Adrenal gland (tissue), 5 donors: ENCODE measurements around the gene BABAM2.

Experiments
- CTCF ChIP-seq, 6 experiments: fragments of 450-650 bp in 4 of 6; fragments of 200-600 bp in 2 of 6; sonication (generic) in 1 of 6; IDR thresholded peaks; 1 replicate in 5 of 6; 2 replicates in 1 of 6; pipeline versions ENCODE4 v1.5.1 to v1.8.0; 2016 to 2021; ENCODE audit warnings: antibody characterized with exemption in 6 of 6, mild to moderate bottlenecking in 2 of 6, moderate library complexity in 1 of 6
- POLR2A ChIP-seq, 2 donors: fragments of 450-650 bp; IDR thresholded peaks; one replicate each; pipeline ENCODE4 v1.6.1; 2017; ENCODE audit warnings: antibody characterized with exemption in 2 of 2, mild to moderate bottlenecking in 2 of 2, moderate library complexity in 1 of 2
- donor health status: DM: no; HTN: no; CAD: no.

DNA sequence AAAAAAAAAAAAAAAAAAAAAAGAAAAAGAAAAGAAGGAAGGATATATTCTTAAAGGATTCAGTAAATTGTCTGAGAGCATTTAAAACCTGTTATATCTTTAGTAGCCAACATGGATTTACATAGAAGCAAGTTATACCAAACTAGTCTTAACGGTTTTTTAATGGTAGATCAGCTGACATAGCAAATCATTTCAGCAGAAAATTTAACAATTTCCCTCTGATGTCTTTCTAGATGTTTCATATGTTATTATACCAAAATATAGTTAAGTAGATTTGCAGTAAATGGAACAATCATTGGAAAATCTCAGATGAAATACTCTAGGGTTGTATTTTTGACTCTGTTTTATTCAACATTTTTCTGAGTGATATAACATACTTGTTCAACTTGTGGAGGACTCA is 72.9 kb downstream of the BABAM2 start:
- TF ChIP-seq CTCF (IDR thresholded peaks at IDR 0.05), result no peak
- no peak for TF ChIP-seq POLR2A (IDR thresholded peaks at IDR 0.05)
